HG03066 (cell line): ENCODE measurements around the gene SOCS1.

ENCODE experiments used
- ATAC-seq: cut with Tn5 transposase; IDR thresholded peaks from one replicate; pipeline ENCODE4 v1.9.1; 2021; ENCODE audit warnings: low read depth; ENCODE audit not compliant: unreplicated experiment

Gene SOCS1

GRCh38 chr16:11208916-11209665, 46.9 kb downstream of the SOCS1 start:
- no peak for ATAC-seq

DNA sequence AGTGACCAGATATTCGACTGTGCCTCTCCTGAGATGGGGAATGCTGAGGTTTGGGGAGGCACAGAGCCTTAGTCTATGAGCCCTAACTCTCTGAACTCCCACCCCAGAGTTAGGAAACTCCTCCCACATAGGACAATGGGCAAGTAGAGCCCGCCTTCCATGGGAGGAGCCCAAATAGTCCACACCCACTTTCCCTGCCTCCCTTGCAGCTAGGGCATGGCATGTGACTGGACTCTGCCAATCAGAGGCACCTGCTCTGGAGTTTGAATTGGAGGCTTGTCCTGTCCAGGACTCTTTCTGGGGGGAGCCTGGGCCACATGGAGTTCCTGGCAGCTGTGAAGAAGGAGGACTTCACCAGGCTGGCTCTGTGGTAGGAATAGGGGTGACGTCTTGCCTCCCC, 48.4 kb downstream of the SOCS1 start:
- ATAC-seq: no peak

DNA sequence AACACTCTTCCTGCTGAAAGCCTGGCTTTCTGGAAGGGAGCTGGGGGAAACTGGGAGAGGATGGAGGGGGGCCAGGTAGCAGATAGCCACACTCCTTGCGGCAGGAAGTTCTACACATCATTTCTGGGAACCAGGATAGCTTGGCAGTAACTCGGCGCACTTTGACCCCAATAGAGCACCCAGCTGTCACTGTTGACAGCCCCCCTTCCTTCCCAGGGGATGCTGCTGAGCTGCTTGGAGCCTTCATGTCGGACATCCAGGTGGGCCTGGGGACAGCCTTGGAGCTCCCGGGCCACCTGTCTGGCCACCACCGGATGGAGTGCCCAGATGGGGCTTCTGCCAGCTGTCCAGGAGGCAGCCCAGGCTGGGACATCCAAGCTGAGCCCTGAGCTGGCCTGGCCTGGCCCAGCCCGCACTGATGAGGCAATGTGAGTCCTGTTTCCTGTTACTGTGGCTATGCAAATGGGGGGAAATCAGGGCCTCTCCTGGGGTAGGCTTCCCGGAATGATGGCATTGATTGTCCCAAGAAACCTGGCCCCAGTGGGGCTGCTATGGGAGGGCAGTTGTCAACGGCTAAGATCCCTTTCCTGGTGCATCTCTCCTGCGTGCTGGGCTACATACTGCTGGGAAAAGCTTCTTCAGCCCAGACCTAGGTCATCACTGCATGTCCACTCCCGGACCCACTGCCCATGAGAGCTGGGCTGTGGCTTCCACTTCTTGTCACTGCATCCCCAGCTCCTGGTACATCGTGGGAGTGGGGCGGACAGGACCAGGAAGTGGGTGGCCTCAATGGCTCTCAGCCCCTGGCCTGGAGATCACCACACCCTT, 50.0 kb downstream of the SOCS1 start:
- no peak for ATAC-seq

GRCh38 chr16:11205065-11205699, 50.8 kb downstream of the SOCS1 start:
- ATAC-seq: no peak

DNA sequence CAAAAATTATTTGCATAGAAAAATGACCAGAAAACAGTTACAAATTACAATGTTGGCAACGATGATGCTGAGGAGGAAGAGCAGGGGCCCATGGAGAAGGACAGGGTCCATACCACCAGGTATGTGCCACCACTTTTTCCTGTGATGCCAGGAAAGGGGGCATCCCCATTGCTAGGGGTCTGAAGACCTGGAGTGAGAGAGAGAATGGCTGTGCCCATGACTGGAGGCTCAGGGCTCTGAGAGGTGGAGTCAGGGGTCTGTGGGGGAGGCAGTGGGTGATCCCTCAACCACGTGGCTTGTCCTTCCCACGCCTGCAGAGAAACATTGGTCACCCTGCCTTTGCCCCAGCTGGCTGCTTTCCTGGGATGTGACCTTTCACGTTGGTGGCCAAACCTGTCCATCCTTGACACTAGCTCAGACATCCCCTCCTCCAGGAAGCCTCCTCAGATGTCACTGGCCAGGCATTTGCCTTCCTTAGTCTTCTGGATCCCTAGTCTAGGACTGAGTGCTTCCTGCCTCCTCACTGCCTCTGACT, 51.4 kb downstream of the SOCS1 start:
- no peak for ATAC-seq
